Ovary (tissue), 3 donors: ENCODE measurements around the gene HOXB8.

Source experiments
- CTCF ChIP-seq, 3 donors: fragments of 450-650 bp in 2 of 3; fragments of 200-600 bp in 1 of 3; IDR thresholded peaks; one replicate each; pipeline versions ENCODE4 v1.5.1 to v1.8.0; 2016 to 2022; ENCODE audit warnings: antibody characterized with exemption in 3 of 3, mild to moderate bottlenecking in 1 of 3
- EP300 ChIP-seq: sonication (generic); formaldehyde crosslinking; IDR thresholded peaks from one replicate; pipeline ENCODE4 v1.6.1; 2017; ENCODE audit warnings: antibody characterized with exemption
- POLR2A ChIP-seq: fragments of 450-650 bp; IDR thresholded peaks from one replicate; pipeline ENCODE4 v1.6.1; 2017; ENCODE audit warnings: antibody characterized with exemption, mild to moderate bottlenecking, moderate library complexity
- donor health status: DM: no; HTN: no; CAD: no.

GRCh38 chr17:48647103-48647962, 32.2 kb upstream of the HOXB8 start:
- no peak for TF ChIP-seq CTCF (IDR thresholded peaks at IDR 0.05)
- TF ChIP-seq POLR2A, result no peak
- TF ChIP-seq EP300, result no peak
